COLO668 (cell line): Measurements from ENCODE around the gene GLP1R.
"Not testable (repeated sequence)": the region's sequence is repeated elsewhere in the genome, so short reads cannot be mapped to it uniquely, and the experiment has no call there.

Experiments used
- DNase-seq: peaks from one replicate; lab custom pipeline; 2025; ENCODE audit not compliant: unreplicated experiment; lab: John Stamatoyannopoulos, UW

Gene GLP1R

DNA sequence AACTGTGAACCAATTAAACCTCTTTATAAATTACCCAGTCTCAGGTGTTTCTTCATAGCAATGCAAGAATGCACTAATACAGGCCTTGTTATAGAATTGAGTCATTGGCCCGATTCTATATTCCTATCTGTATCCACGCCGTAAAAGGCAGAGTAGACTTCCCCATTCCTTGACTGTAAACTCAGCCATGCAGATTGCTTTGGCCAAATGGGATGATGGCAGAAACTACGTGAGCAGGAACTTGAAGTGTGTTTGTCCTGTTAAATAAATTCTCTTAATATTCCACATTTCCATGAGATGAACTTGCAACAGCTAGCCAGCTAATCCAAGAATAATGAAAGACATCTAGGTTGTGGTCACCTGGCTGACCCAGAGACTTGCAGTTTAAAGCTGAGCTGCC is 70.3 kb downstream of the GLP1R start:
- DNase-seq, result no peak

DNA sequence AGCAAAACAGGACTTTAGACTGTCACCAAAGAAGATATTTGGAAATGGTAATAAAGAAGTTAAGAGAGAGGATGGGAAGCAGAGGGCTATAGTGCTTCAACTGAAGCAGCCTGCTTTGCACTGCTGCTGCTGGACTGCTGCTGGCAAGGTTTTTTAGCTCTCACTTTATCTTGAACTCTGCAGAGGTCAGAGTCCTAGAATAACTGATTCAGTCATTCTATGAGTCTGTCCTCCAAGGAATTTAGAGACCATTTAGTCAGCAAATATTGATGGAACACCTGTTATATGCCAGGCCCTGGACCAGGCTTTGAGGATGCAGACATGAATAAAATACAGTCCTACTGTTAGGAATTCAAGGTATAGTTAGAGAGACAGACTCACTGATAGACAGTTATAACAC is 75.5 kb downstream of the GLP1R start:
- no peak for DNase-seq

DNA sequence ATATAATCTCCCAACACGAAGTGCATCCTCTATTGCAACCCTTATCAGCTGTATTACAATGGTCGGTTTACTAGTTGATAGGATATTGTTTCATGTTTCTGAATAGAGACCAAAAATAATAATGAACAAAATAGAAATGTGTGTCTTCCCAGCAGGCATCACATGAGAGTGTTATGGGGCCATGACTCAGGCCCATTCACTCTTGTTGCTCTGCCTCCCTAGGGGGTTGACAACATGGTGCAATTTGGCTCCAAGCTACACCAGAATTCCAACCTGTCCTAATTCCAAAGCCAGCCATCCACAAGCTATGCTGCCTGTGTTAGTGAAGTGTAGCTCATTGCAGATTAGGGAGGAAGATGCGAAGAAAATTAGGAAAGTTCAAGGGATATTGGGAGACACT is 79.5 kb downstream of the GLP1R start:
- DNase-seq, result no peak

DNA sequence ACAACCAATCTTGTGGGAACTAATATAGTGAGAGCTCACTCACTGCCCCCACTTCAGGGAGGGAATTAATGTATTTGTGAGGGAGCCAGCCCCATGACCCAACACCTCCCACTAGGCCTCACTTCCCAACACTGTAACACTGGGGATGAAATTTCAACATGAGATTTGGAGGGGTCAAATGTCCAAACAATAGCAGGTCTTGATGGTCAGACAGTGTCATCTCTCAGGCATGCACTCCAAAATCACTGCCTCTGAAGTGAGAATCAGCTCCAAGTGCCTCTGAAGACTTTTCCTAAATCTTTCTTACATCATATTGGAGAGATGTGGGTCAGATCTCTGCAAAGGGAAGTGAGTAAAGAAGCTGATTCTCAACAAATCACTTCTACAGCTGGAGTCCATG is 80.3 kb downstream of the GLP1R start:
- no peak for DNase-seq

DNA sequence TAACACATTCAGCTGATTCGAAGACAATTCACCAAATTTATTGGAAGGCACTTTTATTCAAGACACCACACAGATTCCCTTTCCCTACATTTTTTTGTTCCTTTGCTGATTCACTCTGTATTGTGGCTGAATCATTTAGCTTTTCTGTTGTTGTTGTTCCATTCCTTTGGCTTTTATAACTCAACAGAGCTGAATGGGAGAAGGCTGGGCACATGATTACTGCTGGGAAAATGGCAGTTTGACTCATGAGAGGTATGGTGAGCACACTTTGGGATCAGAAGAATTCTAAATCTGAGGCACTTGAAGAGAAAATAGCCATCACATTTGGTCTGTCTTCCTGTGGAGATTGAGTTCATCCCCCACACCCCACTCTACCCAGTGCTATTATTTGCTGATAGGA is 82.1 kb downstream of the GLP1R start:
- DNase-seq, result no peak

DNA sequence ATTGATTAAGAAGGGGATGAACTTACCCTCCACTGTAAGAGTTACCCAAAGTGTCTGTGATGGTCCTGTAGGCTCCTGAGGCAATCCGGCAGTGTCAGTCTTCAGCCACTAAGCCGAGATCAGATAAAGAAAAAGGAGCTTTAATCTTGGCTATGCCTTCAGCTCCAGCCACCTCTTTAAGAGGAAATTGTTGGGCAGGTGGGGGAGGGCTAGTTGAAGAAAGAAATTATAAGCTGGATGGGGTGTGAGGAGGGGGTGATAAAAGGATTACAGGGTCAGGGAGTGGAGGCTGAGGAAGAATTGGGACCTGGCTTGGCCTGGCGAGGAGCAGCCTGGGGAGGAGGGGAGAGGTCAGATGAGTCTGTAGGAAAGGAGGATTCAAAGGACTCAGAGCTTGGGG is 86.2 kb downstream of the GLP1R start:
- not testable (repeated sequence) for DNase-seq

DNA sequence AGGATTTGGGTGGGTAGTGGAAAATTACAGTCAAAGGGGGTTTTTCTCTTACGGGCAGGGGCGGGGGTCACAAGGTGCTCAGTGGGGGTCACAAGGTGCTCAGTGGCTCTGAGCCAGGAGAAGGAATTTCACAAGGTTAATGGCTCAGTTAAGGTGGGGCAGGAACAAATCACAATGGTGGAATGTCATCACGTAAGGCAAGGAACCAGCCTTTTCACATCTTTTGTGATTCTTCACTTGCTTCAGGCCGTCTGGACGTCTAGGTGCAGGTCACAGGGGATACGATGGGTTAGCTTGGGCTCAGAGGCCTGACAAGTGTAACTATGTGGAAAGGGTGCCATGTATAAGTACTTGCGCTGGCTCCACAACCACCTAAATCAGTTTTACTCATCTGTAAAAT is 87.6 kb downstream of the GLP1R start:
- DNase-seq, result not testable (repeated sequence)

DNA sequence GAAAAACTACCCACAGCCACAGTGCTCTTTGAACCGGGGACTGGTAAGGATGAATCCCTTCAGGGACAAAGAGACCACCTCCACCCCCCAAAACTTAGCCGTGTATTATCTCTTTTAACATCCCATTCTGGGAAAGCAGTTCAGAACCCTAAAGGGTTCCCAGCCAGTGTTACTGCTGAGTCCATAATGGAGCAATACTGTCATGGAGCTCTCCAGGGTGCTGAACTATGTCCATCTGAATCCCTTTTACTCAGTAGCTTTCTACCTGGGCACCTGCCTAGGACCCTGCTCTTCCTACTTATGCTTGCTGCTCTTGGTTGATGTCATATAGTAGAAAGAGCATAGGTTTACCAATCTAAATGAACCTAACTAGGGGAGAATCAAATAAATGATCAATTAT is 88.7 kb downstream of the GLP1R start:
- no peak for DNase-seq
